Loucy (cell line): ENCODE results near the gene TAP2.
A peak's percentile ranks its signal among the peaks of the same experiment; 100 is the strongest.

Experiments used
- H2AFZ ChIP-seq: fragments of 200-600 bp; sonication (generic); 2 replicates; pipeline ENCODE4 v1.6.0; 2016; ENCODE audit warnings: antibody characterized with exemption, mild to moderate bottlenecking, low read length, moderate library complexity
- H3F3A ChIP-seq: fragments of 200-600 bp; 2 replicates; pipeline ENCODE4 v1.6.0; 2016; ENCODE audit warnings: antibody characterized with exemption, low read depth, mild to moderate bottlenecking
- H3K27me3 ChIP-seq: fragments of 200-600 bp; sonication (generic); 2 replicates; pipeline ENCODE4 v1.6.1; 2014; ENCODE audit warnings: low read length, mild to moderate bottlenecking; ENCODE audit not compliant: insufficient read depth, poor library complexity, severe bottlenecking
- H3K36me3 ChIP-seq: fragments of 200-600 bp; sonication (generic); 2 replicates; pipeline ENCODE4 v1.6.1; 2016; ENCODE audit warnings: low read length; ENCODE audit not compliant: insufficient read depth
- H3K4me1 ChIP-seq: fragments of 200-600 bp; sonication (generic); 2 replicates; pipeline ENCODE4 v1.5.1; 2014; ENCODE audit warnings: low read length, mild to moderate bottlenecking; ENCODE audit not compliant: insufficient read depth, poor library complexity, severe bottlenecking
- H3K4me2 ChIP-seq: fragments of 200-600 bp; sonication (generic); 2 replicates; pipeline ENCODE4 v1.6.0; 2014; ENCODE audit warnings: antibody characterized with exemption, low read length, low read depth, mild to moderate bottlenecking; ENCODE audit not compliant: poor library complexity, severe bottlenecking
- H3K4me3 ChIP-seq: fragments of 200-600 bp; sonication (generic); 2 replicates; pipeline ENCODE4 v1.5.1; 2014; ENCODE audit warnings: low read length, mild to moderate bottlenecking, mixed read lengths; ENCODE audit not compliant: poor library complexity, severe bottlenecking
- H3K79me2 ChIP-seq: fragments of 200-600 bp; sonication (generic); 2 replicates; pipeline ENCODE4 v1.6.1; 2014; ENCODE audit warnings: low read length; ENCODE audit not compliant: insufficient read depth
- H3K9ac ChIP-seq: fragments of 200-600 bp; sonication (generic); 2 replicates; pipeline ENCODE4 v1.6.0; 2014; ENCODE audit warnings: mild to moderate bottlenecking, low read depth, low read length, moderate library complexity; ENCODE audit not compliant: poor library complexity, severe bottlenecking
- H3K9me2 ChIP-seq: fragments of 200-600 bp; sonication (generic); replicated peaks from 2 replicates; pipeline ENCODE4 v1.6.1; 2016; ENCODE audit warnings: low read depth, low read length, mixed read lengths
- H3K9me3 ChIP-seq: fragments of 200-600 bp; sonication (generic); 2 replicates; pipeline ENCODE4 v1.6.1; 2014; ENCODE audit warnings: mild to moderate bottlenecking, antibody characterized with exemption, low read length, low read depth; ENCODE audit not compliant: insufficient read depth
- H4K20me1 ChIP-seq: fragments of 200-600 bp; sonication (generic); 2 replicates; pipeline ENCODE4 v1.6.0; 2014; ENCODE audit warnings: antibody characterized with exemption, low read length, mild to moderate bottlenecking; ENCODE audit not compliant: insufficient read depth, poor library complexity, severe bottlenecking
- EZH2phosphoT487 ChIP-seq: fragments of 200-600 bp; IDR thresholded peaks from 2 replicates; pipeline ENCODE4 v1.6.1; 2018; ENCODE audit warnings: antibody characterized with exemption, mild to moderate bottlenecking, moderate library complexity, borderline replicate concordance
- TF ChIP-seq, protein P1 (sequence below): fragments of 200-600 bp; sonication (generic); conservative IDR thresholded peaks from 2 replicates; pipeline ENCODE4 v1.5.1; 2014; ENCODE audit warnings: mild to moderate bottlenecking, antibody characterized with exemption, low read length

The TAP2 gene

DNA sequence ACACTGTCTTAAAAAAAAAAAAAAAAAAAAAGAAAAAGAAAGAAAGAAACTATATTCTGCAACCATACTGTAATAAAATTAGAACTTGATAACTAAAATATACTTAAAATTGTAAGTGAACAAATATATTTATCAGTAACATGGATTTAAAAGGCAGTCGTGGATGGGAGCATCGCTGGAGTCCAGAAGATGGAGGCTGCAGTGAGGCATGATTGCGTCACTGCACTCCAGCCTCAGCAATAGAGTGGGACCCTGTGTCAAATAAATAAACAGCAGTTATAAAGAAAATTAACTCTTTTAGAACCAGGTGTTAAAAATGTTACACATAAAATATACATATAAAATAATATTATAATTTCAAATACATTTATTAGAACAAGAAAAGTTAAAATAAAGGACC is 24.2 kb upstream of the TAP2 start:
- H3K9me3 ChIP-seq, result no peaks in the 10 kb centered on the region
- H3K4me2 ChIP-seq, result no peak overlapping the region
- no peak for TF ChIP-seq EZH2phosphoT487
- TF ChIP-seq, protein P1, sequence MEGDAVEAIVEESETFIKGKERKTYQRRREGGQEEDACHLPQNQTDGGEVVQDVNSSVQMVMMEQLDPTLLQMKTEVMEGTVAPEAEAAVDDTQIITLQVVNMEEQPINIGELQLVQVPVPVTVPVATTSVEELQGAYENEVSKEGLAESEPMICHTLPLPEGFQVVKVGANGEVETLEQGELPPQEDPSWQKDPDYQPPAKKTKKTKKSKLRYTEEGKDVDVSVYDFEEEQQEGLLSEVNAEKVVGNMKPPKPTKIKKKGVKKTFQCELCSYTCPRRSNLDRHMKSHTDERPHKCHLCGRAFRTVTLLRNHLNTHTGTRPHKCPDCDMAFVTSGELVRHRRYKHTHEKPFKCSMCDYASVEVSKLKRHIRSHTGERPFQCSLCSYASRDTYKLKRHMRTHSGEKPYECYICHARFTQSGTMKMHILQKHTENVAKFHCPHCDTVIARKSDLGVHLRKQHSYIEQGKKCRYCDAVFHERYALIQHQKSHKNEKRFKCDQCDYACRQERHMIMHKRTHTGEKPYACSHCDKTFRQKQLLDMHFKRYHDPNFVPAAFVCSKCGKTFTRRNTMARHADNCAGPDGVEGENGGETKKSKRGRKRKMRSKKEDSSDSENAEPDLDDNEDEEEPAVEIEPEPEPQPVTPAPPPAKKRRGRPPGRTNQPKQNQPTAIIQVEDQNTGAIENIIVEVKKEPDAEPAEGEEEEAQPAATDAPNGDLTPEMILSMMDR, result no peak
- H4K20me1 ChIP-seq, result peaks cover 13% of the 10 kb centered on the region
- H3K79me2 ChIP-seq, result peaks cover 37% of the 10 kb centered on the region
- peaks cover 61% of the 10 kb centered on the region for H3K4me1 ChIP-seq
- H3K36me3 ChIP-seq, result peaks cover 17% of the 10 kb centered on the region; the same call in 1 of the 2 replicates
- H3K27me3 ChIP-seq, result no peaks in the 10 kb centered on the region
- no peak overlapping the region for H3K9ac ChIP-seq
- H3K4me3 ChIP-seq, result no peak overlapping the region
- no peak overlapping the region for H2AFZ ChIP-seq
- H3F3A ChIP-seq, result no peaks in the 10 kb centered on the region
- H3K9me2 ChIP-seq, result no peaks in the 10 kb centered on the region

DNA sequence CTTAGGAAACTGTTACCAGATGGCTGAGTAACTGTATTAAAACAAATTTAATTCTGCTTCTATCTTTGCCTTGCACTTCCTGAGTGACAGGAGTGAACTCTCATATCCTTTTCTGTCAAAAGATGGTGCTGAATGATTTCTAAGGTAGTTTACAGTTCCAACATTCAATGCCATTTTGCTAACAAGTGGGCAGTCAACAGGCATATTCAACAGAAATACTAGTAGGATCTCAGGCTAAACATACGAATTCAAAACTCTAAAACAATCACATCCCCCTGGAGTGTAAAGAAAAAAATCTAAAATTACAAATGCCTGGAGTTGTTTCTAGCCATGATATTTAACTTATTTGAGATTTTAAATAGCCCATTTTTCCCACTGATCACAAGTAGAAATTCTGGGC is 22.1 kb upstream of the TAP2 start:
- Histone ChIP-seq H3F3A (peaks cover 5% of the 10 kb centered on the region; the same call in 1 of the 2 replicates), H3K79me2 (peaks cover 54% of the 10 kb centered on the region), H3K36me3 (peaks cover 17% of the 10 kb centered on the region; the same call in 1 of the 2 replicates), H3K4me2 (peak overlapping the region; percentile 85), H4K20me1 (peaks cover 13% of the 10 kb centered on the region), H3K9me3 (no peaks in the 10 kb centered on the region), H3K4me3 (peak overlapping the region; percentile 95), H3K4me1 (peaks cover 53% of the 10 kb centered on the region), H3K9ac (peak overlapping the region; percentile 99), H3K9me2 (no peaks in the 10 kb centered on the region), H3K27me3 (no peaks in the 10 kb centered on the region), H2AFZ (no peak overlapping the region)
- TF ChIP-seq, protein P1, result no peak
- no peak for TF ChIP-seq EZH2phosphoT487

- H3K36me3 ChIP-seq, result peaks cover 17% of the 10 kb centered on the region; the same call in 1 of the 2 replicates
- no peaks in the 10 kb centered on the region for H3K27me3 ChIP-seq
- H3K9me3 ChIP-seq, result no peaks in the 10 kb centered on the region
- H3K4me3 ChIP-seq, result peak overlapping the region; percentile 95
- no peaks in the 10 kb centered on the region for H3K9me2 ChIP-seq
- TF ChIP-seq, protein P1, result no peak
- no peak for TF ChIP-seq EZH2phosphoT487
- H3K4me1 ChIP-seq, result peaks cover 56% of the 10 kb centered on the region
- no peak overlapping the region for H2AFZ ChIP-seq
- peak overlapping the region; percentile 99 for H3K9ac ChIP-seq
- H3F3A ChIP-seq, result peaks cover 5% of the 10 kb centered on the region; the same call in 1 of the 2 replicates
- peaks cover 75% of the 10 kb centered on the region for H3K79me2 ChIP-seq
- peak overlapping the region; percentile 85 for H3K4me2 ChIP-seq
- H4K20me1 ChIP-seq, result peaks cover 13% of the 10 kb centered on the region
These were observed 19.7 kb upstream of the TAP2 start for GRCh38 chr6:32858194-32858593.
